Measurements from ENCODE around the gene KLHL14.

Gene KLHL14

GRCh38 chr18:32771169-32771751, 1.6 kb downstream of the KLHL14 start:
- H3K27ac ChIP-seq = no peak overlapping the region
- DNase-seq (ENCODE audit: low read depth, low spot score) = no peak

GRCh38 chr18:32770666-32771168, 2.1 kb downstream of the KLHL14 start:
- no peak overlapping the region for H3K27ac ChIP-seq
- no peak for DNase-seq (ENCODE audit: low read depth, low spot score)

GRCh38 chr18:32770054-32770665, 2.7 kb downstream of the KLHL14 start:
- DNase-seq (ENCODE audit: low read depth, low spot score) = no peak
- H3K27ac ChIP-seq = no peak overlapping the region

- no peak for DNase-seq (ENCODE audit: low read depth, low spot score)
- H3K27ac ChIP-seq = no peak overlapping the region
Observed at GRCh38 chr18:32769586-32770053, 3.2 kb downstream of the KLHL14 start.

GRCh38 chr18:32769071-32769585, 3.7 kb downstream of the KLHL14 start:
- DNase-seq (ENCODE audit: low read depth, low spot score) = no peak
- no peak overlapping the region for H3K27ac ChIP-seq

- no peak for DNase-seq (ENCODE audit: low read depth, low spot score)
- no peak overlapping the region for H3K27ac ChIP-seq
Observed at GRCh38 chr18:32767400-32767799, 5.4 kb downstream of the KLHL14 start.

GRCh38 chr18:32764611-32765244, 8.1 kb downstream of the KLHL14 start:
- H3K27ac ChIP-seq = no peak overlapping the region
- DNase-seq (ENCODE audit: low read depth, low spot score) = no peak

- no peak overlapping the region for H3K27ac ChIP-seq
Observed at GRCh38 chr18:32763293-32763692, 9.5 kb downstream of the KLHL14 start.

GRCh38 chr18:32761231-32761630, 11.6 kb downstream of the KLHL14 start:
- no peak overlapping the region for H3K27ac ChIP-seq
- DNase-seq (ENCODE audit: low read depth, low spot score) = no peak

More at GRCh38 chr18:32763293-32763692, 9.5 kb downstream of the KLHL14 start:
- DNase-seq (ENCODE audit: low read depth, low spot score) = no peak

- DNase-seq (ENCODE audit: low read depth, low spot score) = no peak
- no peak overlapping the region for H3K27ac ChIP-seq
Observed at GRCh38 chr18:32760391-32760790, 12.4 kb downstream of the KLHL14 start.

- DNase-seq (ENCODE audit: low read depth, low spot score) = no peak
- no peak overlapping the region for H3K27ac ChIP-seq
Observed at GRCh38 chr18:32759611-32760167, 13.1 kb downstream of the KLHL14 start.

GRCh38 chr18:32754508-32755263, 18.1 kb downstream of the KLHL14 start:
- no peak for DNase-seq (ENCODE audit: low read depth, low spot score)
- no peak overlapping the region for H3K27ac ChIP-seq

GRCh38 chr18:32753656-32754260, 19.1 kb downstream of the KLHL14 start:
- no peak for DNase-seq (ENCODE audit: low read depth, low spot score)
- no peak overlapping the region for H3K27ac ChIP-seq

GRCh38 chr18:32750328-32750727, 22.5 kb downstream of the KLHL14 start:
- no peak for DNase-seq (ENCODE audit: low read depth, low spot score)
- no peak overlapping the region for H3K27ac ChIP-seq

GRCh38 chr18:32749809-32750208, 23.0 kb downstream of the KLHL14 start:
- DNase-seq (ENCODE audit: low read depth, low spot score) = no peak
- no peak overlapping the region for H3K27ac ChIP-seq

GRCh38 chr18:32742579-32742978, 30.2 kb downstream of the KLHL14 start:
- no peak for DNase-seq (ENCODE audit: low read depth, low spot score)
- H3K27ac ChIP-seq = no peak overlapping the region

GRCh38 chr18:32735781-32736180, 37.0 kb downstream of the KLHL14 start:
- no peak overlapping the region for H3K27ac ChIP-seq
- peak; percentile 20 for DNase-seq (ENCODE audit: low read depth, low spot score)

- no peak overlapping the region for H3K27ac ChIP-seq
- no peak for DNase-seq (ENCODE audit: low read depth, low spot score)
Observed at GRCh38 chr18:32734442-32734841, 38.4 kb downstream of the KLHL14 start.

- no peak for DNase-seq (ENCODE audit: low read depth, low spot score)
- H3K27ac ChIP-seq = no peak overlapping the region
Observed at GRCh38 chr18:32732165-32732564, 40.7 kb downstream of the KLHL14 start.

- no peak overlapping the region for H3K27ac ChIP-seq
- DNase-seq (ENCODE audit: low read depth, low spot score) = no peak
Observed at GRCh38 chr18:32730620-32731091, 42.2 kb downstream of the KLHL14 start.
